Right cardiac atrium (tissue), 5 donors: Measurements from ENCODE around the gene APPL2. TPM values are rescaled to one million over a fixed set of nuclear protein-coding genes. Genes with fewer than 3 reads are reported as not detected.
A peak's percentile ranks its signal among the peaks of the same experiment; 100 is the strongest.

Experiments
- ATAC-seq, 2 donors: fragments of 200-7000 bp; cut with Tn5 transposase; one replicate each; pipeline versions ENCODE4 v1.8.0 to v1.9.1; 2020; ENCODE audit warnings: moderate library complexity in 2 of 2, mild to moderate bottlenecking in 1 of 2
- DNase-seq, 3 donors: peaks; one replicate each; pipeline ENCODE4 v3.0.0-alpha.2; 2020
- H3K27ac ChIP-seq: one replicate; pipeline ENCODE4 v1.5.1; 2013; ENCODE audit warnings: mild to moderate bottlenecking, low read length, control low read depth, moderate library complexity
- H3K27me3 ChIP-seq: one replicate; pipeline ENCODE4 v1.6.1; 2013; ENCODE audit not compliant: control insufficient read depth, insufficient read depth
- H3K4me1 ChIP-seq: one replicate; pipeline ENCODE4 v1.6.1; 2013; ENCODE audit warnings: low read length; ENCODE audit not compliant: control insufficient read depth, insufficient read depth
- H3K4me3 ChIP-seq: one replicate; pipeline ENCODE4 v1.5.1; 2013; ENCODE audit warnings: low read length, control low read depth
- H3K9me3 ChIP-seq: one replicate; pipeline ENCODE4 v1.6.1; 2013; ENCODE audit warnings: low read length; ENCODE audit not compliant: control insufficient read depth
- WGBS: extraction: QIAGEN DNeasy Blood & Tissue Kit; methylation state at CpG from one replicate; pipeline ENCODE4 v1.1.7; 2013; 5-methylcytosine and 5-hydroxymethylcytosine counted together
- intact Hi-C, 4 donors: fragments of 100-400 bp; cut with DNase I; formaldehyde crosslinking; loops; one replicate each; pipeline versions ENCODE4 v1.11.0 to v1.14.0; 2022 to 2023
- polyA plus RNA-seq: library from polyadenylated mRNA; stranded (reverse); fragments of 200-250 nt; gene quantifications from one replicate; pipeline ENCODE4 v1.2.3, GENCODE V29; 2013
- total RNA-seq, 4 donors: library from RNA; stranded (reverse); fragmentation: NEBNext Ultra II Directional; extraction: Animal tissue kit (Norgen Biotek cat#: 25700); gene quantifications; one replicate each; pipeline ENCODE4 v1.2.1, GENCODE V29; 2021
- donor health status: healthy with polysubstance abuse.
- donor health status: DM: no; HTN: yes; CAD: no.
- donor health status: DM: no; HTN: no; CAD: no.
- donor health status: DM: no; HTN: yes; CAD: no; lungs with severe emphysema.
- donor health status: DM: yes; HTN: yes; CAD: no.

Gene APPL2
- total and polyA plus RNA-seq, 5 donors: 13.4 to 27.9 (median 20.7) TPM

DNA sequence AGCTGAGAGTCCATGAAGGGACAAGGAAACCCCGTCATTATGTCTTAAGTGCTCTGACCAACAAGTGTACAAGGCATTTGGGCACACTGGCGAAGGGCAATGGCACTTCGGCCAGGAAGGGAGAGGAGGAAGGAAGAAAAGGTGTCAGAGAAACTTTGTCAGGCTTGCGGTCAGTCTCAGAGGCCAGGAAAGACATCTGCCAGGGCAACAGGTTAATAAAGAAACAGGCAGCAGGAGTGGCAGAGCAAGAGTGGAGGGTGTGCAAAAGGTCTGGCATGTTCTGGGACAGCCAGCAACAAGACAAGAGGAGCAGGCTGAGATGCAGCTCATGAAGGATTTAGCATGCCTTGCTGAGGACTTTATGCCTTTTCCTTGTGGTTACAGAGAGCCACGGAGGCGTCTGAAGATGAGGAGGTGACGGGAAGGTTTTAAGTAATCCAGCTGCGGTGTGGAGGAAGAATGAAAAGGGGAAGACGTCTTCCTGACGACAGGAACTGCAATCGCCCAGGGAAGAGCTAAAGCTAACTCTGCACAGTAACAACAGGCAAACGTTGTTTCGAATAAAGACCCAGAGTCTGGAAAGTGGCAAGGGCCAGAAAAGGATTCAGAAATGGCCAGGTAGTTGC, 13.1 kb downstream of the APPL2 start:
- no peaks in the 10 kb centered on the region for H3K27me3 ChIP-seq
- intact Hi-C loops: no loop called here
- no peaks in the 10 kb centered on the region for H3K9me3 ChIP-seq
- H3K4me1 ChIP-seq: peaks cover 36% of the 10 kb centered on the region
- H3K4me3 ChIP-seq: no peak overlapping the region
- ATAC-seq (no peak), DNase-seq (no peak)
- no peak overlapping the region for H3K27ac ChIP-seq
- 68% methylated on average over 13 of the region's 13 CpGs for WGBS

DNA sequence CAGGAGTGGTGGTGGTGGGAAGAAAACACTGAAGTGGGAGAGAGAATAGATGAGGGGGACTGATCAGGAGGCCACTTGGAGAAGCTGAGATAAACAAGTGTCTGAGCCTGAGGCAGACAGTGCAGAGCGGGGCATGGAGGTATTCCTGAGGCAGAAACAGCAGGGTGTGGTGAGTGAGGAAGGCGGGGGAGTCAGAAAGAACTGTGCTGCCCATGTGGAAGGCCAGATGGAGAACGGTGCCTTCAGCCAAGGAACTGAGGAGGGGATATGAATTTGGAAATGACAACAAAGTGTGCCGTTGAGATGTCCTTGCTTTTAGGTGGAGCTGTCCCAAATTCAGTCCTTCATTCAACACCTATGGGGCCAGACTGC, 13.7 kb downstream of the APPL2 start:
- DNase-seq (no peak), ATAC-seq (no peak)
- Histone ChIP-seq H3K27ac (no peak overlapping the region), H3K9me3 (no peaks in the 10 kb centered on the region), H3K4me1 (peaks cover 36% of the 10 kb centered on the region), H3K27me3 (no peaks in the 10 kb centered on the region), H3K4me3 (no peak overlapping the region)
- 50% methylated on average over 4 of the region's 4 CpGs for WGBS
- intact Hi-C loops: no loop called here

DNA sequence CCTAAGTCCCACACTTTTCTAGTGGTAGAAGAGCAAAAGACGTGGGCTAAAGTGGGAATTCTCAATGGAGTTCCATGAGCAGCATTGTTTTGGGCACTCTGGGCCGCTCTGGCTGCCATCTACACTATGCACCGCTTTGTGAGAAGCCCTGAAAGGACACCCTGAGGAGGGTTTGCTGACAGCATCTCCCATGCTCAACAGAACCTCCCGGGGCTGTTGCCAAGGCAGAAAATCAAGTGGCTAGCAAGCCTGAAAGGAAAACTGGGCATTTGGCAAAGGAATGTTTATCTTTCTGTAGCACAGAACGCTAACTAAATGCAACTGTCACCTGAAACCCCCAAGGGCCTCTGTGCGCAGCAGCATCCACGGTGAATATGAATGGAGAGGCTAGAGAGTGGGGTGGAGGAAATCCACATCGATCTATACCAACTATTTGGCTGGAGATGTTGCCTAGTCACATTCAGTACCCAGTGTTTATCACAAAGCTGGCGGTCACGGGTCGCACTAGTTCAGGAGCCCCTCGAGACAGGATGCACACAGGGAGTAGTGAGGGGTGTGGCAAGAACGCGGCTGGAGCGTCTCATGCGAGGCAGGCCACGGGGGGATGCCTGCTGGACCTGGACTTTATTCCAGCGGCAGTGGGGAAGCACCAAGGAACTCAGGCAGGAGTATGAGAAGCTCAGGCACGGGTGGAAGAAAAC, 14.2 kb downstream of the APPL2 start:
- DNase-seq (no peak), ATAC-seq (no peak)
- no peak overlapping the region for H3K27ac ChIP-seq
- H3K27me3 ChIP-seq: no peaks in the 10 kb centered on the region
- 72% methylated on average over 19 of the region's 19 CpGs for whole genome bisulfite sequencing
- H3K4me1 ChIP-seq: peaks cover 36% of the 10 kb centered on the region
- no peak overlapping the region for H3K4me3 ChIP-seq
- no peaks in the 10 kb centered on the region for H3K9me3 ChIP-seq
- intact Hi-C loops: no loop called here

DNA sequence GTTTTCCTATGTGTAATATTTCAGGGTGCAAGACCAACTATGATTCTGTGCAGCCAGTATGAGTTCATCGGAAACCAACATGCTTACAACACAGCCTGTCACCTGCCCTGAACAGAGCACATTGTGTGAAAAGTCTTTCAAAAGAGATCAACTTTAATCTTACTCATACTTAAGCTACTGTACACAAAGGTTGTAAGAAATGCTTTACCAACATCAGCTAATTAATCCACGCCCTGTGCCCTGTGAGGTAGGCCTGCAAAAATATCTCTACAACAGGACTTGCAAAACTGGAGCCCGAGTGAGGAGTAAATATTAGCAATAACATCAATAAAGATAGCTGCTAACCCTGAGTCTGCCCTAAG, 15.1 kb downstream of the APPL2 start:
- no peak for DNase-seq
- peaks cover 34% of the 10 kb centered on the region for H3K4me1 ChIP-seq
- no peak overlapping the region for H3K4me3 ChIP-seq
- no peak for ATAC-seq
- intact Hi-C loops: no loop called here
- H3K27me3 ChIP-seq: no peaks in the 10 kb centered on the region
- 93% methylated on average over 3 of the region's 3 CpGs for WGBS
- no peaks in the 10 kb centered on the region for H3K9me3 ChIP-seq
- peak overlapping the region; percentile 10 for H3K27ac ChIP-seq

DNA sequence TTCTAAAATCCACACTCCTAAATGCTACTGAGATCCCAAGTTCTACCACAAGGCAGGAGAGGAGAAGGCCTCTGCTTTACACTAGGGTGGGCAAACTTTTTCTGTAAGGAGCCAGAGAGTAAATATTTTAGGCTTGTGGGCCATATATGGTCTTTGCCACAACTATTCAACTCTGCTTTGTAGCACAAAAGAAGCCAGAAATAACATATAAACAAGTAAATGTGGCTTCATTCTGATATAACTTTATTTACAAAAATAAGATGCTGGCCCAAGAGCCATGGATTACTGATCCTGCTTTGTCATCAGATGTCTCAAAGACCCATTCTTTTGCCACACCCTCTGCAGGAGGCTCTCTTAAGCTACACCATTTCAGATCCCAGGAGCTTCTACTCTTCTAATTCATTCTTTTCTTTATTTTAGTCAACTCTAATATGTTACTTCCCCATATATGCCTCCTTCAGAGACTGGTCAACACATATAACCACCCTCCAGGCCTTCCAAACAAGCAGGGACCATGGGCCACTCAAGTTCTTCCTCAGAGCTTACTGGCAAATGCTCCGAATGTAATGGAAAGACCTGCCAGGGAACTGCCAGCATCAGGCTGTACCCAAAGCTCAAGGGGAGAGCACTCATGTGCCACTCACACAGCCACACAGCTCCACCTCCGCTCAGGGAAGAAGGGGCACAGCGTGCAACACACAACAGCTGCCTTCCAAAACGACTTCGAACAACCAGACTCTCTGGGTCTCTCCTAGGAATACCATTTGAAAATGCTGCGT, 15.6 kb downstream of the APPL2 start:
- Histone ChIP-seq H3K4me1 (peaks cover 34% of the 10 kb centered on the region), H3K27me3 (no peaks in the 10 kb centered on the region), H3K4me3 (no peak overlapping the region), H3K27ac (peak overlapping the region; percentile 10), H3K9me3 (no peaks in the 10 kb centered on the region)
- 85% methylated on average over 6 of the region's 6 CpGs for WGBS
- ATAC-seq (peak; percentile 52 to 70), DNase-seq (no peak)
- intact Hi-C loops: no loop called here

DNA sequence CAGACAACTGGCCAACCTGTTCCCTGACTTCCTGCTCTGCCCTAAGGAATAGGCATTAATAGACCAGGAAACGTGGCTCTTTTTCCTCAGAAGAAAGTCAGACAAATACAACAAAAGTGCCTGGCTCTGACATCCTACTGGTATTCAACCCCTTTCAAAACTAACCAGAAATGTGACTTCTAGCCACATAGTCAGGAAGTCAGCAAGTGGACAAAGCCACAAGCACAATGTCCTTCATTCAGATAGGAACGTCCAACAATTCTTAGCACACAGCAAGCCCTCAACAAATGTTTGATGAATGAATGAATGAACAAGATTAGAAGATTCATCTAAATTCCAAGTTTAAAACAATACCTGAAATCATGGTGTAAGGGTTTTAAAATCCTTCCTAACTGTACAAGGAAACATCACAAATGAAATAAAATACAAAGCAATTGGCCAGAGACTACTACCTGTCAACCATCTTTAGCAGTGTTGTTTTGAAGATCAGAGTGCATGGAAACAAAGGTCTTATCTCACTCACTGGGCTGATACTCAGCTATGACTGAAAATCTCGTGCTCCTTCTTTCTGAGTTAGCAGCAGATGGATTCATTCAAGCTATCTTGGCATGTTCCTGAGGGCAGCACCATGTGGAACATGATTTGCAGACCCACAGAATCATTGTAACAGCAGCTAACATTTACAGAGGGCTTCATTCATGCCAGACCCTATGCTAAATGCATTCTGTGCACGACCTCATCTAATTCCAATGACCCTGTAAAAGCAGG, 16.5 kb downstream of the APPL2 start:
- ATAC-seq: peak in 1 of 2 donors; percentile 40
- 50% methylated on average over 4 of the region's 4 CpGs for WGBS
- intact Hi-C loops: no loop called here
- H3K27ac ChIP-seq: peak overlapping the region; percentile 45
- no peaks in the 10 kb centered on the region for H3K9me3 ChIP-seq
- H3K4me1 ChIP-seq: peaks cover 32% of the 10 kb centered on the region
- no peak for DNase-seq
- no peaks in the 10 kb centered on the region for H3K27me3 ChIP-seq
- no peak overlapping the region for H3K4me3 ChIP-seq

DNA sequence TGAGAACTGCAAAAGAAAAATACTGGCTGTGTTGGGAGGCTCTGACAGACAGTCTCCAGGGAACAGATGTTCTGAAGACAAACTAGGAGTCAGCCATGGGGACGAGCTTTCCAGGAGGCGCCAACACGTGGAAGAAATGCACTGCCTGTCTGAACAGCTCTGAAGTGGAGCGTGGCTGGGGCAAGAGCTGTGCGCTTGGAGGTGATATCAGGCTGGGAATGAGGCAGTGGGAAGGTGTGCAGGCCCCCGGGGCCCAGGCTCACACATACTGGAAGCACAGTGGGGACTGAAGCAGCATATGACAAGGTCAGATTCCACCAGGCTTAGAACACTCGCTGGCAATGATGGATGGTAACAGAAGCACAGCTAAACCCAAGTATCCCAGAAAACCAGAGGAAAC, 17.5 kb downstream of the APPL2 start:
- H3K27ac ChIP-seq: peak overlapping the region; percentile 9

DNA sequence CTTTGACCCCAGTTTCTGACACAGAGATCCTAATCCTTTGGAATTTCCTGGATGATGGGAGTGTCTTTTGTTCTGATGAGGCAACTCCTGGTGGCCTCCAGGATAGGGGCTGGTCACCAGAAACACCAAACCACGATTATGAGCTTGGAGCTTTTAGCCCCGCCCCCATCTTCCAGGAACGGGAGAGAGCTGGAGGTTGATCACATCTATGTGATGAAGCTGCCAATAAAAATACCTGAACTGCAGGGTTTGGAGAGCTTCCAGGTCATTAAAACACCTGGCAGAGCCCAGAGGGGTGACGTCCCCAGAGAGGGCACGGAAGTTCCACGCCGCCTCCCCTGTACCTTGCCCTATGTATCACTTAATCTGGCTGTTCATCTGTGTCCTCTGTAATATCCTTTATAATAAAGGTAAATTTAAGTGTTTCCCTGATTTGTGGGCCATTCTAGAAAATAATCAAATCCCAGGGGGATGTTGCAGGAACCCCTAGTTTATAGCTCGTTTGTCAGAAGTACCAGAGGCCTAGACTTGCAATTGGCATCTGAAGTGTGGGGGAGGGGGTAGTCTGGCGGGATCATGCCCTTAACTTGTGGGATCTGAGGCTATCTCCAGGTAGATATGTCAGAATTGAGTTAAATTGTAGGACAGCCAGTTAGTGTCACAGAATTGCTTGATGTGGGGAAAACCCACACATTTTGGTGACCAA, 21.2 kb downstream of the APPL2 start:
- Histone ChIP-seq H3K4me3 (no peak overlapping the region), H3K27me3 (no peaks in the 10 kb centered on the region), H3K4me1 (peaks cover 8% of the 10 kb centered on the region), H3K9me3 (no peaks in the 10 kb centered on the region), H3K27ac (no peak overlapping the region)
- peak in 1 of 3 donors; percentile 40 for DNase-seq
- ATAC-seq: peak in 1 of 2 donors; percentile 21
- intact Hi-C loops: no loop called here
- WGBS: 81% methylated on average over 9 of the region's 9 CpGs

More for the DNA sequence above, 17.5 kb downstream of the APPL2 start:
- intact Hi-C loops: no loop called here
- H3K9me3 ChIP-seq: no peaks in the 10 kb centered on the region
- peak; percentile 45 to 70 for ATAC-seq
- no peak overlapping the region for H3K4me3 ChIP-seq
- peak in 1 of 3 donors; percentile 63 for DNase-seq
- H3K27me3 ChIP-seq: no peaks in the 10 kb centered on the region
- peaks cover 27% of the 10 kb centered on the region for H3K4me1 ChIP-seq
- WGBS: 38% methylated on average over 7 of the region's 7 CpGs

DNA sequence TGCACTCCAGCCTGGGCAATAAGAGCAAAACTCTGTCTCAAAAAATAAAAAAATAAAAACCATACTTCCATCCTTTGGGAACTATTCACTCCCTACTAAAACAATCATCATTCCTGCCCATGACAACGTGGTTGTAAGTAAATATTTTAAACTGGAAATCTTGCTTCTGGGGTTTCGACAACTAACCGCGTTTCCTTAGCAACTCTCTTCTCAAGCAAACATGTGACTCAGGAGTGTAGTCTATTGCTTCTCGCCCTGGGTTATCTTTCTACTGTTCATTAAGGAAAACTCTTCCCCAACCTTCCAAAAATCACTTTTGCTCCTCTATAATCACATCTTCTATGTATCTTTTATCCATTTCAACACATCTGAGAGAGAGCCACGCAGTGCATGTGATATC, 21.8 kb downstream of the APPL2 start:
- intact Hi-C loops: no loop called here
- WGBS: 89% methylated on average over 6 of the region's 6 CpGs
- Histone ChIP-seq H3K27me3 (no peaks in the 10 kb centered on the region), H3K4me1 (peaks cover 6% of the 10 kb centered on the region), H3K4me3 (no peak overlapping the region), H3K27ac (no peak overlapping the region), H3K9me3 (no peaks in the 10 kb centered on the region)
- no peak for DNase-seq
- no peak for ATAC-seq

DNA sequence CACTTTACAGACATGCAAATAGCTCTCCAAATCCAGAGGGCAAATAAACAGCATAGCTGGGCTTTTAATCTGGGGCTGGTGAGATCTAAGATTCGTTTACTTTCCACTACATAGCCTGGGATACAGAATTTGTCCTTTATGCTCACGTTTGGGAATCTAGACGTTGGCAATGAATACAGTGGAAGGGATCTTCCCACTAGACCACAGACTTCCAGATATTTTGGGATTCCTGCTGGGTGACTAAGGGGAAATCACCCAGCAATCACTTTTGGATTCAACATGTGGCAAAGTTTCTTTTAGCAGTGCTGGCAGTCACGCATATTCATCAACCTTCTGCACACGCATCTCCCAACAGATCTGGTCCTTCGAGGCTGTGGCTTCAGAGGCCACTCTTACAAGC, 23.5 kb downstream of the APPL2 start:
- Histone ChIP-seq H3K27ac (no peak overlapping the region), H3K4me3 (no peak overlapping the region), H3K27me3 (no peaks in the 10 kb centered on the region), H3K9me3 (no peaks in the 10 kb centered on the region), H3K4me1 (no peaks in the 10 kb centered on the region)
- ATAC-seq (no peak), DNase-seq (peak in 1 of 3 donors; percentile 16)
- intact Hi-C loops: no loop called here
- WGBS: 78% methylated on average over 6 of the region's 6 CpGs
